Choroid plexus epithelial cell (primary cell): Measurements from ENCODE around the gene RALBP1.

Experiments used
- DNase-seq: peaks from one replicate; pipeline ENCODE4 v3.0.0-alpha.2; 2010; ENCODE audit warnings: low read depth
- H3K4me3 ChIP-seq: 2 replicates; pipeline ENCODE4 v1.5.1; 2011; ENCODE audit warnings: low read depth, mild to moderate bottlenecking, control low read depth, low read length, moderate library complexity
- TF ChIP-seq, protein P1 (sequence below): conservative IDR thresholded peaks from 2 replicates; pipeline ENCODE4 v1.5.1; 2011; ENCODE audit warnings: low read depth, mild to moderate bottlenecking, control low read depth, inconsistent platforms, low read length, moderate library complexity

Gene RALBP1

DNA sequence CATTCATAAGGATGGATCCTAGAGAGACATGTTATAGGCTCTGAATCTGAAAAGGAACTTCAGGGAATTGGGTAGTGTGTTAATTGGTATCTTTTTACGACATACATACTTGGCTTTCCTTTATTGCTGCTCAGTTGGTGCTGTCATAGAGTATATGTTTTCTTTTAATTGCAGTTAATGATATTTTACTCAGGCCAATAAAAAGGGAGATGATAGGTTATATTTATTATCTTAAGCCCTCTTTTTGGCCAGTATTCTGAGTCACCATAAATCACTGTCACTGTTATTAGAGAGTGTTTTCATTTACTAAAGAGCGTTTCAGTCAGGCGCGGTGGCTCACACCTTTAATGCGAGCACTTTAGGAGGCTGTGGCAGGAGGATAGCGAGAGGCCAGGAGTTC lies 47.6 kb downstream of the RALBP1 start:
- DNase-seq = no peak
- H3K4me3 ChIP-seq = no peak overlapping the region
- TF ChIP-seq, protein P1, sequence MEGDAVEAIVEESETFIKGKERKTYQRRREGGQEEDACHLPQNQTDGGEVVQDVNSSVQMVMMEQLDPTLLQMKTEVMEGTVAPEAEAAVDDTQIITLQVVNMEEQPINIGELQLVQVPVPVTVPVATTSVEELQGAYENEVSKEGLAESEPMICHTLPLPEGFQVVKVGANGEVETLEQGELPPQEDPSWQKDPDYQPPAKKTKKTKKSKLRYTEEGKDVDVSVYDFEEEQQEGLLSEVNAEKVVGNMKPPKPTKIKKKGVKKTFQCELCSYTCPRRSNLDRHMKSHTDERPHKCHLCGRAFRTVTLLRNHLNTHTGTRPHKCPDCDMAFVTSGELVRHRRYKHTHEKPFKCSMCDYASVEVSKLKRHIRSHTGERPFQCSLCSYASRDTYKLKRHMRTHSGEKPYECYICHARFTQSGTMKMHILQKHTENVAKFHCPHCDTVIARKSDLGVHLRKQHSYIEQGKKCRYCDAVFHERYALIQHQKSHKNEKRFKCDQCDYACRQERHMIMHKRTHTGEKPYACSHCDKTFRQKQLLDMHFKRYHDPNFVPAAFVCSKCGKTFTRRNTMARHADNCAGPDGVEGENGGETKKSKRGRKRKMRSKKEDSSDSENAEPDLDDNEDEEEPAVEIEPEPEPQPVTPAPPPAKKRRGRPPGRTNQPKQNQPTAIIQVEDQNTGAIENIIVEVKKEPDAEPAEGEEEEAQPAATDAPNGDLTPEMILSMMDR = no peak

DNA sequence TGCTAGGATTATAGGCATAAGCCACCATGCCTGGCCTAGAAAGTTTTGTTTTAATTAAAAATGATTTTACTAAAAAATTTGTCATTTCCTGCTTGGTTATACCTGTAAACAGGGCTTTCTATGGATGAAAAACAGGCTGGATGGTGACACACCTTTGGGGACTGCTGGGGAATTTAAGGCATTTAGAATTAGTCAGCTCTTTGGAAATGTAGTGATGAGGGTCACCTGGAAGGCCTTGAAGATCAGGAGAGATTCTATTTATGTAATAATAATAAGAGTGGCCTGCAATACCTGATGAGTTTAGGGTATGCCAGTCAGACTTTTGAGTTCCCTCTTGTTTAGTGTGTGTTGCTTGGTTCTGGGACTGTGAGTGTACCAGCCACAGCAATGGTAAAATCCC lies 51.1 kb downstream of the RALBP1 start:
- TF ChIP-seq, protein P1 = no peak
- no peak for DNase-seq
- no peak overlapping the region for H3K4me3 ChIP-seq

DNA sequence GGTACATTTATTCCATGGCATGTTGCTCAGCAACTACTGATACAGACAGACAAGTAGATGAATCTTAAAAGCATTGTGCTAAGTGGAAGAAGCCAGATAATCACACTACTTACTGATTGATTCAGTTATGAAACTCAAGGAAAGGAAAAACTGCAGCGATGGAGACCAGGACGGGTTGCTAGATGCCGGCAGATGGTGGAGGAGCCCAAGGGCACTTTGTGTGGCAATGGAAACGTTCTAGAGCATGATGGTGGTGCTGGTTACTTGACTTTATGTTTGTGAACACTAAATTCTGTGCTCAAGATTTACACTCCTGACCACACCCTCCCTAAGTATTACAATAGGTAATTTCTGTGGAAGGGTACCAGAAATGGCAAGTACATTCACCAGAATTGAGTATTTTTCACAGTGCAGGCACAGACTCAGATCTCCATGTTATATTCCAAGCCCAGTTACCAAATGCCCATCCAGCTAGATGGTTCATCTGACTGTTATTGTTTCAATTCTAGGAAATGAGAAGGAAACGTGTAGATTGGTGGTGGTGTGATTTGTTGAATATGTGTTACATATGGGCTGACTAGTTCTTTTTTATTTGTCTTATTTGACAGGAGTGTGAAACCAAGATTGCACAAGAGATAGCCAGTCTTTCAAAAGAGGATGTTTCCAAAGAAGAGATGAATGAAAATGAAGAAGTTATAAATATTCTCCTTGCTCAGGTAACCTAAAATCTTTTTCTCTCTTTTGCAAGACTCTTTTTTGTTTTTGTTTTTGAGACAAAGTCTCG lies 55.1 kb downstream of the RALBP1 start:
- H3K4me3 ChIP-seq = no peak overlapping the region
- TF ChIP-seq, protein P1 = no peak
- peak; percentile 20 for DNase-seq

DNA sequence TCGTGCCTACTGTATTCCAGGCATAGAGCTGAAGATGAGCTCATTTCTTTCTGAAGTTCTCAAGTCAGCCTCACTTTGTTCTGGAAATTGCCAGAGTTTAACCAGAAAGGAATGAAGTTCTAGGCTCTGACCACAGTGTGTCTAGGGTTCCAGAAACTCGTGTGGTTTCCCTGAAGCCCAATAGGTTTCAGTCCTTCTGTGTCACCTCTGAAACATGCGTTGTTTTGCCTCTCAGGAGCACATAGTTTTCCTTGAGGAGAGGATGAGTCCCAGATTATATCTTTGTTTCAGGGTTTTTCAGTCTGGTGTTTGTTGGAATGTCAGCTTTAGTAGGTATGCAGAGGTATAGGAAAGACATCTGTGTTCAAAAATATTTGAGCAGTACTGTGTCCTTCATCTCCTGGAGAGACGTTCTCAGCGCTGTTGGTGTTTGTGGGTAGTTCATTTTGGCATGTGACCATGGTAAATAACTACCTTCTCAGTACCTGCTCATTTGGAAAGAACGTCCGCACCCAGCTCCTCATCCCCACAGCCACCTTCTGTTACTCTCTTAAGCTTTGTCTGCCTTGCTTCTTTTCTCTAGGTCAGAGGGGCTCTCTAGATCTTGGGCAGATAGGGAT lies 56.6 kb downstream of the RALBP1 start:
- DNase-seq = no peak
- TF ChIP-seq, protein P1 = no peak
- H3K4me3 ChIP-seq = no peak overlapping the region

DNA sequence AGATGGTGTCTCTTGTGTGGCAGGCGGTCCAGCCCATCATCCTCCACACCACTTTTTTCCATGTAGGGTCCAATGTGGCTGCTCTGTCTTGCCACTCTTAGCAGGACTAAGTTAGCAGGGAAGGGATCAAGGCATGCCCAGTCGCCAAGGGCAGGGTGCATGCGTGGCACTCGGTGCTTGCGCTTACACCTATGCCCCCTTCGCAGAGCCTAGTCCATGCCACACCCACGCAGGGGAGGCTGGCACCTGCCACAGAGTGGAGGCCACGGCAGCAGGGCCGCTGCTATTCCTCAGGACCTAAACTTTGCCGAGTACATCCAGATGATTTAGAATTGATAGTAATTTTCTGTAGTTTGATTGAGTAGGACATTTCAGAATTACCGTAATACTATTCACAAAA lies 59.5 kb downstream of the RALBP1 start:
- TF ChIP-seq, protein P1 = no peak
- H3K4me3 ChIP-seq = no peak overlapping the region
- DNase-seq = no peak

DNA sequence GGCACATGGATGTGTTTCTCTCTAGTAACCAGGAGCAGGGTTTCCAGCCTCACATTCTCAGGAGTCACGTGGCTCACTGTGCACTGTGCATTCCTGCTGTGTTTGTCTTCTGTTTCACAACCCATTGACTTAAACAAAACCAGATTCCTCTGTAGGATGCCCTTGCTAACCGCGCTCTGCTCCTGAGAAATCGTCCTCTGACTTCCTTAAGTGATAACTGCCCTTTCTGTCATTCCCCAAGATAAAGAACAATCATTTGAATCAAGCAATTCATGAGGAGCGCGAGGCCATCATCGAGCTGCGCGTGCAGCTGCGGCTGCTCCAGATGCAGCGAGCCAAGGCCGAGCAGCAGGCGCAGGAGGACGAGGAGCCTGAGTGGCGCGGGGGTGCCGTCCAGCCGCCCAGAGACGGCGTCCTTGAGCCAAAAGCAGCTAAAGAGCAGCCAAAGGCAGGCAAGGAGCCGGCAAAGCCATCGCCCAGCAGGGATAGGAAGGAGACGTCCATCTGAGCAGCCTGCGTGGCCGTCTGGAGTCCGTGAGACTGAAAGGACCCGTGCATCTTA lies 60.2 kb downstream of the RALBP1 start:
- TF ChIP-seq, protein P1 = peak; percentile 23
- DNase-seq = peak; percentile 98

More for the DNA sequence above, 60.2 kb downstream of the RALBP1 start:
- H3K4me3 ChIP-seq = peak overlapping the region; percentile 27
